ENCODE measurements around the gene SLCO4A1.

The SLCO4A1 gene

DNA sequence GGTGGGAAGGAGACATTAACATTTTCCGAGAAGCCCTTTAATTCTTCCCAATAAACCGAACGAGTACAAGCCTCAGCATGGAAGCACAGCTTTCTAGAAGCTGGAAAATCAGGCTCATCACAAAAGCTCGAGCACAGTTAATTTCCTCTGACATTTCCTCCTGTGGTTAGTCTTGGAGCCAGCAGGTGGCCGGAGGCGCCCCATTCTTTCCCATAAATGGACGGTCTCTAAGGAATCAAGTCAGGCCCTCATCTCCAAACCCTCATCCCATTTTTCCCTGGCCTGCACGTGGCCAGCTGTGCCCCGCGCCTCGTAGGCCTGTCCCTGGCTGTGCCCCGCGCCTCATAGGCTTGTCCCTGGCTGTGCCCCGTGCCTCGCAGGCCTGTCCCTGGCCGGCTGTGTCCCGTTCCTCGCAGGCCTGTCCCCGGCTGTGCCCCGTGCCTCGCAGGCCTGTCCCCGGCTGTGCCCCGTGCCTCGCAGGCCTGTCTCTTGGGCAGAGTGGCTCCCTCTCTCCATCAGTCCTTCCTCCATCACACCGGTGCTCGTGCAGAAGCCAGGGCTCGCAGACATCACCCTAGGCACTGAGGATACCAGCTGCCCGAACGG lies 46.7 kb downstream of the SLCO4A1 start:
- no peaks in the 10 kb centered on the region for H3K36me3 ChIP-seq (ENCODE audit: control insufficient read depth, low read length)
- H3K27ac ChIP-seq (ENCODE audit: low read depth, low read length): no peak overlapping the region
- no peak for TF ChIP-seq EZH2phosphoT487 (IDR thresholded peaks at IDR 0.05; ENCODE audit: borderline replicate concordance, low read length)
- H3K79me2 ChIP-seq (ENCODE audit: control insufficient read depth, low read length): no peaks in the 10 kb centered on the region
- H3K9me3 ChIP-seq (ENCODE audit: control insufficient read depth, insufficient read depth, low read length): no peaks in the 10 kb centered on the region
- no peak overlapping the region for H3K4me3 ChIP-seq (ENCODE audit: low read length)
- H3F3A ChIP-seq (ENCODE audit: control insufficient read depth, insufficient read depth): no peaks in the 10 kb centered on the region
- H3K4me1 ChIP-seq (ENCODE audit: control insufficient read depth, low read length): no peaks in the 10 kb centered on the region
- no peaks in the 10 kb centered on the region for H3K9me2 ChIP-seq (replicated peaks; ENCODE audit: control insufficient read depth, low read length)
- H3K4me2 ChIP-seq (ENCODE audit: low read length): no peak overlapping the region
- no peaks in the 10 kb centered on the region for H4K20me1 ChIP-seq (ENCODE audit: control insufficient read depth, insufficient read depth, low read depth, low read length)
- H3K27me3 ChIP-seq (ENCODE audit: control insufficient read depth, low read length): no peaks in the 10 kb centered on the region

DNA sequence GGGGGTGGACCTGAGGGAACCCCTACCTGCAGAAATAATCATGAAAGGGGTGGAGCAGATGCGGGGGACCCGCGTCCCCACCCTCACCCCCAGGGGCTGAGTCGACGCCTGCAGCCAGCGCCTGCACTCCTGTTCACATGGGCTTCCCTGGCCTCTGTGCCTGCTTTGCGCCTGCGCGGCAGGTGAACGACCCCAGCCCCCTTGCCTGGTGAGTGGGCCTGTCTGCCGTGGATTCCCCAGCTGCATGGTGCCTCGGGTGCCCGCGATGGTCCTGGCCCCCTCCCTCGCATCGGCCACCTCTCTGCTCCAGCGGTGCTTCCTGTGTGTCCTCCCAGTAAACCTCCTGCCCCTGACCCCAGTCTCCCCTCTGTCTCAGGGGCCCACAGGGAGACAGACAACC lies 47.6 kb downstream of the SLCO4A1 start:
- Histone ChIP-seq H3K27ac (ENCODE audit: low read depth, low read length) (no peak overlapping the region), H3K4me3 (ENCODE audit: low read length) (no peak overlapping the region), H3K9me2 (replicated peaks; ENCODE audit: control insufficient read depth, low read length) (no peaks in the 10 kb centered on the region)

GRCh38 chr20:62690261-62690820 lies 48.0 kb downstream of the SLCO4A1 start:
- Histone ChIP-seq H3K4me3 (ENCODE audit: low read length) (no peak overlapping the region), H4K20me1 (ENCODE audit: control insufficient read depth, insufficient read depth, low read depth, low read length) (no peaks in the 10 kb centered on the region), H3K4me2 (ENCODE audit: low read length) (no peak overlapping the region), H3K4me1 (ENCODE audit: control insufficient read depth, low read length) (no peaks in the 10 kb centered on the region), H3K9me3 (ENCODE audit: control insufficient read depth, insufficient read depth, low read length) (no peaks in the 10 kb centered on the region), H3K36me3 (ENCODE audit: control insufficient read depth, low read length) (no peaks in the 10 kb centered on the region), H3K9me2 (replicated peaks; ENCODE audit: control insufficient read depth, low read length) (no peaks in the 10 kb centered on the region), H3K79me2 (ENCODE audit: control insufficient read depth, low read length) (no peaks in the 10 kb centered on the region), H3K27ac (ENCODE audit: low read depth, low read length) (no peak overlapping the region), H3F3A (ENCODE audit: control insufficient read depth, insufficient read depth) (no peaks in the 10 kb centered on the region), H3K27me3 (ENCODE audit: control insufficient read depth, low read length) (no peaks in the 10 kb centered on the region)
- TF ChIP-seq CTCF (IDR thresholded peaks at IDR 0.05; ENCODE audit: low read depth, low read length, poor library complexity, severe bottlenecking) (no peak), EZH2phosphoT487 (IDR thresholded peaks at IDR 0.05; ENCODE audit: borderline replicate concordance, low read length) (no peak)

More for the DNA sequence above, 47.6 kb downstream of the SLCO4A1 start:
- H3K79me2 ChIP-seq (ENCODE audit: control insufficient read depth, low read length): no peaks in the 10 kb centered on the region
- H3F3A ChIP-seq (ENCODE audit: control insufficient read depth, insufficient read depth): no peaks in the 10 kb centered on the region
- H4K20me1 ChIP-seq (ENCODE audit: control insufficient read depth, insufficient read depth, low read depth, low read length): no peaks in the 10 kb centered on the region
- no peak for TF ChIP-seq CTCF (IDR thresholded peaks at IDR 0.05; ENCODE audit: low read depth, low read length, poor library complexity, severe bottlenecking)
- TF ChIP-seq EZH2phosphoT487 (IDR thresholded peaks at IDR 0.05; ENCODE audit: borderline replicate concordance, low read length): no peak
- no peaks in the 10 kb centered on the region for H3K4me1 ChIP-seq (ENCODE audit: control insufficient read depth, low read length)
- H3K27me3 ChIP-seq (ENCODE audit: control insufficient read depth, low read length): no peaks in the 10 kb centered on the region
- no peak overlapping the region for H3K4me2 ChIP-seq (ENCODE audit: low read length)
- H3K36me3 ChIP-seq (ENCODE audit: control insufficient read depth, low read length): no peaks in the 10 kb centered on the region
- no peaks in the 10 kb centered on the region for H3K9me3 ChIP-seq (ENCODE audit: control insufficient read depth, insufficient read depth, low read length)

DNA sequence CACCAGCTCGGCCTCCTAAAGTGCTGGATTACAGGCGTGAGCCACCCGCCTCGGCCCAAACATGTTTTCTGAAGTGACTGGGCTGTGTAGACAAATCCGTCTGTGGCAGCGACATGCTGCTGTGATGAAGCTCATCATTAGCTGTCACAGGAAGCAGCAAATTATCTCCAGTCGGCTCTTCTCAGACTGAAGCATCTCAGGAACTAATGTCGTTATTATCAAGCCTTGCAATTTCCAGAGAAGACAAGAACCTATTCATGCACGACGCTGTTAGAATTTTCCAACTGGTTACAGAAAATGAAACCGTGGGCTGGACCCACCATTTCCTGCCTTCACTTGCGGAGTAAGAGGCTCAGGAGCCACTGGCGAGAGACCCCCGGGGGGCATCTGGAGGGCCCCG lies 49.2 kb downstream of the SLCO4A1 start:
- H3K9me3 ChIP-seq (ENCODE audit: control insufficient read depth, insufficient read depth, low read length): no peaks in the 10 kb centered on the region
- H3K27ac ChIP-seq (ENCODE audit: low read depth, low read length): no peak overlapping the region

More for the DNA sequence above, 49.2 kb downstream of the SLCO4A1 start:
- Histone ChIP-seq H3K9me2 (replicated peaks; ENCODE audit: control insufficient read depth, low read length) (no peaks in the 10 kb centered on the region), H3K4me2 (ENCODE audit: low read length) (no peak overlapping the region), H4K20me1 (ENCODE audit: control insufficient read depth, insufficient read depth, low read depth, low read length) (no peaks in the 10 kb centered on the region), H3K79me2 (ENCODE audit: control insufficient read depth, low read length) (no peaks in the 10 kb centered on the region), H3K36me3 (ENCODE audit: control insufficient read depth, low read length) (no peaks in the 10 kb centered on the region), H3F3A (ENCODE audit: control insufficient read depth, insufficient read depth) (no peaks in the 10 kb centered on the region), H3K27me3 (ENCODE audit: control insufficient read depth, low read length) (no peaks in the 10 kb centered on the region), H3K4me3 (ENCODE audit: low read length) (no peak overlapping the region), H3K4me1 (ENCODE audit: control insufficient read depth, low read length) (no peaks in the 10 kb centered on the region)
- TF ChIP-seq CTCF (IDR thresholded peaks at IDR 0.05; ENCODE audit: low read depth, low read length, poor library complexity, severe bottlenecking) (no peak), EZH2phosphoT487 (IDR thresholded peaks at IDR 0.05; ENCODE audit: borderline replicate concordance, low read length) (no peak)

Data from DOHH2 (cell line).